Adrenal gland (tissue), 12 donors: ENCODE results near the gene SSH2. TPM values are rescaled to one million over a fixed set of nuclear protein-coding genes. Genes with fewer than 3 reads are reported as not detected.

Source experiments
- DNase-seq, 7 donors: peaks; one replicate each; pipeline ENCODE4 v3.0.0-alpha.2; 2019 to 2020
- H3K27ac ChIP-seq, 5 donors: fragments of 200-600 bp; sonication (generic) in 4 of 5; 1 replicate in 3 of 5; 2 replicates in 2 of 5; pipeline versions ENCODE4 v1.5.1 to v1.8.0; 2016 to 2020; ENCODE audit warnings: mild to moderate bottlenecking in 1 of 5
- H3K27me3 ChIP-seq: fragments of 200-600 bp; 2 replicates; pipeline ENCODE4 v1.8.0; 2021
- H3K36me3 ChIP-seq, 2 donors: fragments of 200-600 bp; replicated peaks in 1 of 2; 1 replicate in 1 of 2; 2 replicates in 1 of 2; pipeline versions ENCODE4 v1.5.1 to v1.8.0; 2018 to 2022
- H3K4me1 ChIP-seq, 2 donors: fragments of 200-600 bp; replicated peaks in 1 of 2; 1 replicate in 1 of 2; 2 replicates in 1 of 2; pipeline versions ENCODE4 v1.5.1 to v1.8.0; 2018 to 2021
- H3K4me3 ChIP-seq, 4 donors: fragments of 200-600 bp; sonication (generic) in 3 of 4; one replicate each; pipeline ENCODE4 v1.5.1; 2016 to 2018
- H3K9me3 ChIP-seq, 3 donors: fragments of 200-600 bp; sonication (generic) in 1 of 3; replicated peaks in 1 of 3; 1 replicate in 2 of 3; 2 replicates in 1 of 3; pipeline versions ENCODE4 v1.5.1 to v1.8.0; 2016 to 2021
- CTCF ChIP-seq, 6 experiments: fragments of 450-650 bp in 4 of 6; fragments of 200-600 bp in 2 of 6; sonication (generic) in 1 of 6; IDR thresholded peaks; 1 replicate in 5 of 6; 2 replicates in 1 of 6; pipeline versions ENCODE4 v1.5.1 to v1.8.0; 2016 to 2021; ENCODE audit warnings: antibody characterized with exemption in 6 of 6, mild to moderate bottlenecking in 2 of 6, moderate library complexity in 1 of 6
- POLR2A ChIP-seq, 2 donors: fragments of 450-650 bp; IDR thresholded peaks; one replicate each; pipeline ENCODE4 v1.6.1; 2017; ENCODE audit warnings: antibody characterized with exemption in 2 of 2, mild to moderate bottlenecking in 2 of 2, moderate library complexity in 1 of 2
- WGBS, 4 donors: extraction: QIAGEN DNeasy Blood & Tissue Kit in 2 of 4; methylation state at CpG; one replicate each; pipeline versions ENCODE4 v1.1.5 to v1.1.7; 2013 to 2017; 5-methylcytosine and 5-hydroxymethylcytosine counted together
- intact Hi-C, 2 donors: fragments of 100-400 bp; cut with DNase I; formaldehyde crosslinking; loops; one replicate each; pipeline versions ENCODE4 v1.14.1 to v1.15.0; 2022 to 2023
- polyA plus RNA-seq, 3 donors: library from polyadenylated mRNA; stranded (reverse); fragments of 200-250 nt in 2 of 3; fragments of 350-450 nt in 1 of 3; fragmentation: Illumina TruSeq in 1 of 3; extraction: RNeasy Lipid Tissue Mini Kit (QIAGEN cat#74804) in 1 of 3; gene quantifications; one replicate each; pipeline ENCODE4 v1.2.3, GENCODE V29; 2013 to 2014
- total RNA-seq, 9 donors: library from RNA; depleted of rRNA in 4 of 9; stranded (reverse); fragments of >200 nt in 4 of 9; fragments of 120-200 nt in 1 of 9; fragmentation: NEBNext Ultra II Directional in 1 of 9; extraction: Animal tissue kit (Norgen Biotek cat#: 25700) in 1 of 9; gene quantifications; one replicate each; pipeline versions ENCODE4 v1.1.0 to v1.2.4, GENCODE V29; 2013 to 2023
- donor health status: healthy with polysubstance abuse.
- donor health status: Bipolar disorder and iron deficiency.
- donor health status: DM: yes; HTN: yes; CAD: no.
- donor health status: DM: no; HTN: no; CAD: no.
- donor health status: DM: no; HTN: no; CAD: no.
- donor health status: DM: yes; HTN: yes; CAD: no.

Gene SSH2
- total and polyA plus RNA-seq, 12 donors = 7.6 to 35.8 (median 20.8) TPM

- H3K36me3 ChIP-seq = no peaks in the 10 kb centered on the region
- H3K9me3 ChIP-seq = no peaks in the 10 kb centered on the region
- TF ChIP-seq CTCF (IDR thresholded peaks at IDR 0.05) (no peak), POLR2A (IDR thresholded peaks at IDR 0.05) (no peak)
- peak in 1 of 7 donors; percentile 12 for DNase-seq
- no peaks in the 10 kb centered on the region for H3K27me3 ChIP-seq
- peaks cover 9 to 11% of the 10 kb centered on the region in 2 donors for H3K4me1 ChIP-seq
- H3K4me3 ChIP-seq = no peak overlapping the region
- no peak overlapping the region for H3K27ac ChIP-seq
- WGBS, 4 donors = 72 to 77% (median 74%) methylated on average over 5 to 13 of the region's 13 CpGs
- intact Hi-C loops = no loop called here
Measured at GRCh38 chr17:29597361-29598172, 332.5 kb downstream of the SSH2 start.

GRCh38 chr17:29596811-29597210 lies 333.2 kb downstream of the SSH2 start:
- intact Hi-C loops = no loop called here
- H3K36me3 ChIP-seq = no peaks in the 10 kb centered on the region
- no peaks in the 10 kb centered on the region for H3K27me3 ChIP-seq
- DNase-seq = no peak
- no peak for TF ChIP-seq POLR2A (IDR thresholded peaks at IDR 0.05)
- no peak for TF ChIP-seq CTCF (IDR thresholded peaks at IDR 0.05)
- H3K27ac ChIP-seq = no peak overlapping the region
- peaks cover 17 to 18% of the 10 kb centered on the region in 2 donors for H3K4me1 ChIP-seq
- no peaks in the 10 kb centered on the region for H3K9me3 ChIP-seq
- WGBS, 4 donors = 66 to 87% (median 82%) methylated on average over 4 to 9 of the region's 9 CpGs
- no peak overlapping the region for H3K4me3 ChIP-seq

- Histone ChIP-seq H3K4me1 (peaks cover 23 to 24% of the 10 kb centered on the region in 2 donors), H3K27ac (no peak overlapping the region), H3K36me3 (no peaks in the 10 kb centered on the region), H3K9me3 (no peaks in the 10 kb centered on the region), H3K27me3 (no peaks in the 10 kb centered on the region), H3K4me3 (no peak overlapping the region)
- intact Hi-C loops = no loop called here
- peak in 2 of 7 donors; percentile 12 to 17 for DNase-seq
- 85 to 92% (median 87%) methylated on average over 9 to 12 of the region's 12 CpGs for WGBS, 4 donors
- no peak for TF ChIP-seq POLR2A (IDR thresholded peaks at IDR 0.05)
- no peak for TF ChIP-seq CTCF (IDR thresholded peaks at IDR 0.05)
Measured at GRCh38 chr17:29595943-29596774, 333.9 kb downstream of the SSH2 start.
